Epithelial cell of prostate (primary cell): ENCODE measurements around the gene CHST15.
A peak's percentile ranks its signal among the peaks of the same experiment; 100 is the strongest.

Source experiments
- DNase-seq: peaks from one replicate; pipeline ENCODE4 v3.0.0-alpha.2; 2011; ENCODE audit warnings: low read depth, low spot score
- H3K27ac ChIP-seq: fragments of 450-650 bp; 2 replicates; pipeline ENCODE4 v1.5.1; 2017; ENCODE audit warnings: mild to moderate bottlenecking

Gene CHST15

DNA sequence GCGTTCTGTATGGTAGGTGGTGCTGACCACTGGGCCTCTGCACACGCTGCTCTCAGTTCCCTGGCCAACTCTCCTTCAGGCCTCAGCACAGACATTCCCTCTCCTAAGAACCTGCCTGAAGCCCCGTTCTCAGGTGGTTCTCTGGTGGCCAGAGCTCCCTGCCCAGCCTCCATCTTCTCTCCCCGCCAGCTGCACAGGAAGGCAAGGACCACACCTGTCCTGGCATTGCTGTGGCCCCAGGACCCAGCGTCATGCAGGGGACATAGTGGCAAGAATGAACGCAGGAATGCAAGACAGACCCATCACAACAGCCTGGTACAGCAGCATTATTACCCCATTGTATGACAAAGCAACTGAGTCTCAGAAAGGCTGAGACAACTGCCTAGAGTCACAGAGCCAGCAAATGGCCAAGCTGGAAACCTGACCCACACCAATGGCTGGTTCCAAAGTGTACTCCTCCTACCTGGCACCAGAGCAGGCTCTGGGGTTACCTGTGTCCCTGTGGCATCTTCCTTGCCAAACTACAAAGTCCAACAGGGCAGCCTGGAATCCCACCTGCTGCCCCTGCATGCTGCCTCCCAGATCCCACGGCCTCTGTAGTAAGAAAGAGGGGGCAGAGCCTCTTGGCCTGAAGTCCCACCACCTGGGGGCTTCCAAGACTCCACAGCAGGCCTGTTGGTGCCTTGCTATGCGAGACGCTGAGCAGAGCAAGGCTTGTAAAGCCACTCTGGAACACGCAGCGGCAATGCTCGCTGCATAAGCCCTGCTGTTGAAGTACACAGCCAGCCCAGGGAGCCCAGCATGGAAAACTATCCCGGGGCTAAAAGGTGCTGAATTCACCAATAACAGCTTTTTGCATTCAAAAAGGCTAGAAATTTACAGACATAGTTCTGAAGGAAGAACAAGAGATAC, 73.3 kb downstream of the CHST15 start:
- DNase-seq = no peak
- no peak overlapping the region for H3K27ac ChIP-seq

GRCh38 chr10:124018886-124019525, 74.4 kb downstream of the CHST15 start:
- H3K27ac ChIP-seq = no peak overlapping the region
- no peak for DNase-seq

DNA sequence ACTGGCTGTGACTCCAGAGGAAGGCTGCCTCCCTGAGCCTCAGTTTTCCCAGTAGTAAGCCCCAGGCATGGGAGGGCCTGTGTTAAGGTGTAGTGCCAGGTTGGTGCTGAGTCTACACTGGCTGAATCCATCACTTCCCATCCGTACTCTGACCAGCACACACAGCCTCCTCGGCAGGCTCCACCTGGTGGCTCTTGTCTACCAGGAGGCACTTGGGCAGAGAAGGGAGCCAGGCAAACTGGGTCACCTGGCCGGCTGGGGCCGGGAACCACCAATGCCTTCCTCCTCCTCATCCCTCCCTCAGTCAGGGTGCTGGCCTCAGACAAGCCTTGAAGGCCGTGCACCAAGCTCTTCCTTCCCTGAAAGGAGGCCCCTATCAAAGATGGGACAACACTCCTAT, 75.7 kb downstream of the CHST15 start:
- H3K27ac ChIP-seq = no peak overlapping the region
- DNase-seq = no peak

- no peak for DNase-seq
- no peak overlapping the region for H3K27ac ChIP-seq
Measured at GRCh38 chr10:124016804-124017375, 76.5 kb downstream of the CHST15 start.

- no peak for DNase-seq
- H3K27ac ChIP-seq = no peak overlapping the region
Measured at GRCh38 chr10:124015991-124016390, 77.4 kb downstream of the CHST15 start.

GRCh38 chr10:124014416-124015154, 78.8 kb downstream of the CHST15 start:
- no peak overlapping the region for H3K27ac ChIP-seq
- DNase-seq = no peak

DNA sequence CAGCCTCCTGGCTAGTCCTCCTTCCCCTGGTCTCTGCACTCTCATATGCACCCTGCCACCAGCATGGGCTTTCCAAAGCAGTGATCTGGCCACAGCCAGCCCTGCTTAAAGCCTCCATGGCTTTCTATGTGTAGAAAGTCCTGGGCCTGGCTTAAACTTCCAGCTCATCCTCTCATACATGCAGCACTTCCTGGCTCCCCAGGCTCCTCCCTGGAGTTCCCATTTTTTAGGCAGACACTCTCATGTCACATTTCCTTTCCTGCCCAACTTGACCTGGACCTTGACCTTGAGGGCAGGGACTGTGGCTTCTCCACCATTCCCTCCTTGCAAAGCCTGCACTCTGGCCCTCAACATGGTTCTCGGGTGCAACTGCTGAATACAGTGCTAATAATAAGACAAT, 79.5 kb downstream of the CHST15 start:
- H3K27ac ChIP-seq = no peak overlapping the region
- DNase-seq = no peak

GRCh38 chr10:124012991-124013390, 80.4 kb downstream of the CHST15 start:
- no peak overlapping the region for H3K27ac ChIP-seq
- no peak for DNase-seq

DNA sequence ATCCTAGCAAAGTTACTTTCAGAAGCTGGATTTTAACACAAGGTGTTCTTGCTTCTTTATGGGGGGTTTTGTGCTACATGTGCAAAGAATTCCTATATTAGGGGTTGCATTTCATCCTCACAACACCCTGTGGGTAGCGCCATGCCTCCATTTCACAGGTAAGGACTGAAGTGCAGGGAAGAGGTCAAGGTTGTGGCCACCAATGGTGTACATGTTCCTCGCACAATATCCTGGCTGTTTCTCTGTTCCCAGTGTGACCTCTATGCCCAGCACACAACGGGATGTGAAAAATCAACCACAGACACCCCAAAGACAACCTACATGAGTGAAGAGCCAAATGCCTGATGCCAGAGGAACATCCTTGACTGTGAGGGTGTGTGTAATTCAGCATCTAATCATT, 80.8 kb downstream of the CHST15 start:
- no peak overlapping the region for H3K27ac ChIP-seq
- DNase-seq = no peak

- no peak for DNase-seq
- H3K27ac ChIP-seq = peak overlapping the region; percentile 43
Measured at GRCh38 chr10:124012066-124012465, 81.3 kb downstream of the CHST15 start.

DNA sequence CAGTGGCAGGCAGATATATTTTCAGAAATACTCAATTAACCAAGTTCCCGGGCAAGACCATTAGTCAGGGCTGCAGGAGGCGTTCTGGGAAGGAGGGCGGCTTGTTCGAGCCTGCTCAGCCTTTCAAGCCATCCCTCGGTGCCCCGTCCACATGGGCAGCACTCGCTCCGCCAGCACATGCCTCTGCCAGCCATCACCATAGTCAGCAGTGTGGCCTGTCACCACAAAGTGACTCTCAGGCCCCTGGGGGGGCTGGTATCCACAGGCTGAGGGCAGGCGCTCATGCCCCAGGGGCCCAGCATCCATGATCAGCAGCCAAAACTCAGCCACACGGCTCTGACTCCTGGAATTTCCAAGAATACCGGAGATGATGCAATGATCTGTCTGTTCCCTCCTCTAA, 81.9 kb downstream of the CHST15 start:
- DNase-seq = no peak
- H3K27ac ChIP-seq = peak overlapping the region; percentile 43

DNA sequence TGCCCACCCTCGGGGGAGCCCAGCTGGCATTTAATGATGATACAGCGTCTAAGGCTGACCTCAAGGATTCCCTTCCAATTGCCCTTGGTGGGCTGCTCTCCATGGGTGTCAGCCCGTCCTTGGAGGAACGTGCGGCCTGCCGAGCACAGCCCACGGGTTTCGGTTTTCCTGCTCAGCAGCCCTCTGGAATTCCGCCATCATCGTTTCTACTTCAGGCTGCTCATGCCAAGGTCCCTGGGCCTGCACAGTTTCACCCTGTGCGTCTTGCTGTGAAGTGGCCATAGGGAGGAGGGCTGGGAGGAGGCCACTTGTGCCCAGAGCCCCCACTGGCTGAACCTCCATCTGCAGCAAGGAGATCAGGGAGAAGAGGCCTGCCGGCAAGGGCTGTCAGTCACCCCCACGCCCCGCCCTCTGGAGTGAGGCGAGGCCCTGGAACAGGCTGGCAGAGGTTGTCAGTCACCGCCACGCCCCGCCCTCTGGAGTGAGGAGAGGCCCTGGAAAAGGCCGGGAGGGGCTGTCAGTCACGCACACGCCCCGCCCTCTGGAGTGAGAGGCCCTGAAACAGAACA, 82.8 kb downstream of the CHST15 start:
- H3K27ac ChIP-seq = peak overlapping the region; percentile 43
- no peak for DNase-seq

- no peak for DNase-seq
- H3K27ac ChIP-seq = no peak overlapping the region
Measured at GRCh38 chr10:124010024-124010423, 83.4 kb downstream of the CHST15 start.

GRCh38 chr10:124009231-124010015, 84.0 kb downstream of the CHST15 start:
- DNase-seq = no peak
- H3K27ac ChIP-seq = no peak overlapping the region

DNA sequence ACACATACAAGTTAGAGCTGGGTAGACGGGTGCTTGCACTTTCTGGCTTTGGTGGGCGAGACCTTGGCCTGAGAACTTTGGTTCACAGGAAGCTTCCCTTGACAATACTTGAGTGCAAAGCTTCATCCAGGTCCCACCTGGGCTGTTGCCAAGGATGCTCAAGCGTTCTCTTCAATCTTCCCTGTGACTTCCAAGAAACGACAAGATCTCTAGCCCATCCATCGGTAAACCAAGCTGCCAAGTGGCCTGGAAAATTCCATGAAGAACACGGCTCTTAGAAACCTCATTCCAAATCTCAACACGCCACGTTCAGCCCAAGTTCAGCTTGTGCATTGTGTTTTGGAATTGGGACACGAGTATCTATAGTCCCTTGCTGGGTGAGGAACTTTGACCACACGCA, 84.7 kb downstream of the CHST15 start:
- no peak for DNase-seq
- no peak overlapping the region for H3K27ac ChIP-seq

DNA sequence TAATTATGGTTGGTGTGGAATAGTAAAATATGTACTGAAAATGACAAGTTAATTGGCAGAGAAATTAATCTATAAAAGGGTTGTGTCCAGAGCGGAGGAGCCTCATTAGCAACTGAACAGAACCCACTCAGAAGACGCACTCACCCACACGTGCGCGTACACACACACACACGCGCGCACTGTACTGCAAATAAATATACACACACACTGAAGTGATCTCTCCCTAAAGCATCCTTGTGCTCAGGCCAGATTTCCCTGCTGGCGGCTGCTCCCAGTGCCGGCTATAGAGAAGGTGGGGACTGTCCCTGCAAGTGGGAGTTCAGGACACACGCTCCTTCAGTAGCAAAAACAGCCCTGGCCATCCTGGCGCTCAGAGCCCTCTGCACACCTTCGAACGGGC, 85.2 kb downstream of the CHST15 start:
- DNase-seq = no peak
- no peak overlapping the region for H3K27ac ChIP-seq

GRCh38 chr10:124007773-124008145, 85.6 kb downstream of the CHST15 start:
- no peak for DNase-seq
- H3K27ac ChIP-seq = no peak overlapping the region

GRCh38 chr10:124007102-124007772, 86.2 kb downstream of the CHST15 start:
- H3K27ac ChIP-seq = no peak overlapping the region
- DNase-seq = no peak

DNA sequence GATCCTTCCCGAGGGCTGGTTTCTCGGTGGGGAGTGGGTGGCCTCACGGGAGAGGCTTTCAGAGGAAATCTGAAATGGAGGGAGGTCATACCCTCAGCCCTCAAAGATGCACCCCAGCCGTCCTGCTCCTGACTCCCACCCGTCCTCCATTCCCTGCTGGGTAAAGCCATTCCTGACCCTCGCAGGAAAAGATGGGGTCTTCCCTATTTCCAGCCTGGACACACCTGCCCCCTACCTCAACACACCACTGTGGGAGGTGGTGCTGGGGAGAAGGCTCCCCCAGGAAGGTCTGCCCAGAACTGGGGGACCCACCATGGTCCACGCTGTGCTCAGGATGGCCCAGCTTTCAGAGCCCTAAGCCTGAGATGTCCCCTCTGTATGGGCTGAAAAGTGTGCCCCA, 86.9 kb downstream of the CHST15 start:
- H3K27ac ChIP-seq = no peak overlapping the region
- no peak for DNase-seq
